Activated CD4-positive, alpha-beta memory T cell treated with anti-CD3 and anti-CD28 coated beads for 36 hours (primary cell): ENCODE measurements around the gene CC2D2B. TPM values are rescaled to one million over a fixed set of nuclear protein-coding genes. Genes with fewer than 3 reads are reported as not detected.
"Not testable (repeated sequence)": the region's sequence is repeated elsewhere in the genome, so short reads cannot be mapped to it uniquely, and the experiment has no call there.

Experiments
- CTCF ChIA-PET: fragments of 350-600 bp; sonication (Branson Sonifier 250); formaldehyde crosslinking; loops from one replicate; lab custom pipeline; 2021; ENCODE audit warnings: antibody characterized with exemption, inconsistent platforms; lab: Charles Lee
- POLR2A ChIA-PET: fragments of 350-600 bp; sonication (Branson Sonifier 250); formaldehyde crosslinking; loops from one replicate; lab custom pipeline; 2021; ENCODE audit warnings: antibody characterized with exemption; lab: Charles Lee
- DNase-seq: peaks from one replicate; pipeline ENCODE4 v3.0.0-alpha.2; 2020
- H3K27ac Mint-ChIP-seq: one replicate; pipeline ENCODE4 v1.8.0; 2021; ENCODE audit warnings: mixed read lengths
- H3K27me3 Mint-ChIP-seq: one replicate; pipeline ENCODE4 v1.8.0; 2021; ENCODE audit warnings: mixed read lengths
- H3K36me3 Mint-ChIP-seq: one replicate; pipeline ENCODE4 v1.8.0; 2021; ENCODE audit warnings: mixed read lengths
- H3K4me1 Mint-ChIP-seq: one replicate; pipeline ENCODE4 v1.8.0; 2021; ENCODE audit warnings: low read depth, mixed read lengths
- H3K4me3 Mint-ChIP-seq: one replicate; pipeline ENCODE4 v1.8.0; 2021; ENCODE audit warnings: mild to moderate bottlenecking, mixed read lengths
- H3K9me3 Mint-ChIP-seq: one replicate; pipeline ENCODE4 v1.8.0; 2021; ENCODE audit warnings: mixed read lengths
- intact Hi-C: fragments of 100-400 bp; cut with micrococcal nuclease; formaldehyde crosslinking; loops from one replicate; pipeline ENCODE4 v1.15.1; 2023
- total RNA-seq, 2 experiments: library from RNA; stranded (reverse); gene quantifications; one replicate each; pipeline ENCODE4 v1.2.3, GENCODE V29; 2021

The CC2D2B gene
- total RNA-seq, 2 experiments from 2014 or later = 0.15 TPM; not detected in 1

- POLR2A ChIA-PET, H3K9me3 Mint-ChIP-seq, intact Hi-C loops, CTCF ChIA-PET, H3K4me1 Mint-ChIP-seq, H3K27ac Mint-ChIP-seq, H3K4me3 Mint-ChIP-seq, DNase-seq, H3K36me3 Mint-ChIP-seq: not testable (repeated sequence)
- H3K27me3 Mint-ChIP-seq = peaks cover 15% of the 10 kb centered on the region
These were observed 8.3 kb downstream of the CC2D2B start for GRCh38 chr10:95916039-95916438.

- Mint-ChIP-seq H3K36me3 (no peaks in the 10 kb centered on the region), H3K27me3 (peaks cover 10% of the 10 kb centered on the region), H3K4me1 (no peaks in the 10 kb centered on the region), H3K27ac (no peak overlapping the region), H3K9me3 (no peaks in the 10 kb centered on the region), H3K4me3 (no peak overlapping the region)
- no peak for DNase-seq
- intact Hi-C loops = no loop called here
- CTCF ChIA-PET = no interaction called here
- POLR2A ChIA-PET = no interaction called here
These were observed 13.1 kb downstream of the CC2D2B start for GRCh38 chr10:95920798-95921426.

- no peaks in the 10 kb centered on the region for H3K36me3 Mint-ChIP-seq
- ChIA-PET CTCF (no interaction called here), POLR2A (no interaction called here)
- DNase-seq = no peak
- intact Hi-C loops = no loop called here
- no peak overlapping the region for H3K27ac Mint-ChIP-seq
- H3K9me3 Mint-ChIP-seq = no peaks in the 10 kb centered on the region
- H3K4me3 Mint-ChIP-seq = no peak overlapping the region
- H3K27me3 Mint-ChIP-seq = peaks cover 3% of the 10 kb centered on the region
- H3K4me1 Mint-ChIP-seq = no peaks in the 10 kb centered on the region
These were observed 17.3 kb downstream of the CC2D2B start for GRCh38 chr10:95925033-95925432.

- DNase-seq = no peak
- no peak overlapping the region for H3K4me3 Mint-ChIP-seq
- CTCF ChIA-PET = no interaction called here
- H3K27me3 Mint-ChIP-seq = peaks cover 10% of the 10 kb centered on the region
- no peaks in the 10 kb centered on the region for H3K4me1 Mint-ChIP-seq
- intact Hi-C loops = no loop called here
- H3K36me3 Mint-ChIP-seq = peaks cover 13% of the 10 kb centered on the region
- H3K9me3 Mint-ChIP-seq = peaks cover 14% of the 10 kb centered on the region
- POLR2A ChIA-PET = no interaction called here
- no peak overlapping the region for H3K27ac Mint-ChIP-seq
These were observed 27.7 kb downstream of the CC2D2B start for GRCh38 chr10:95935429-95935828.

- ChIA-PET CTCF (no interaction called here), POLR2A (no interaction called here)
- Mint-ChIP-seq H3K4me1 (no peaks in the 10 kb centered on the region), H3K4me3 (no peak overlapping the region), H3K27ac (no peak overlapping the region), H3K9me3 (peaks cover 11% of the 10 kb centered on the region), H3K27me3 (peaks cover 3% of the 10 kb centered on the region), H3K36me3 (peaks cover 8% of the 10 kb centered on the region)
- DNase-seq = no peak
- intact Hi-C loops = no loop called here
These were observed 33.3 kb downstream of the CC2D2B start for GRCh38 chr10:95941115-95941514.

GRCh38 chr10:95963202-95963990, 55.6 kb downstream of the CC2D2B start:
- H3K27me3 Mint-ChIP-seq = no peaks in the 10 kb centered on the region

GRCh38 chr10:95963991-95964389, 56.2 kb downstream of the CC2D2B start:
- no peak for DNase-seq
- peak overlapping the region; percentile 67 for H3K27ac Mint-ChIP-seq
- H3K4me3 Mint-ChIP-seq = no peak overlapping the region
- intact Hi-C loops = no loop called here
- CTCF ChIA-PET = interaction anchor here (1.1 kb wide), 1 partner anchor 270 kb away, joined by 3 read pairs; the partner anchor contains the start of gene TCTN3
- peaks cover 12% of the 10 kb centered on the region for H3K9me3 Mint-ChIP-seq
- H3K27me3 Mint-ChIP-seq = no peaks in the 10 kb centered on the region
- POLR2A ChIA-PET = no interaction called here
- H3K4me1 Mint-ChIP-seq = peaks cover 19% of the 10 kb centered on the region
- peaks cover 2% of the 10 kb centered on the region for H3K36me3 Mint-ChIP-seq

More at GRCh38 chr10:95963202-95963990, 55.6 kb downstream of the CC2D2B start:
- H3K9me3 Mint-ChIP-seq = peaks cover 18% of the 10 kb centered on the region
- DNase-seq = no peak
- CTCF ChIA-PET = interaction anchor here (0.6 to 1.3 kb wide), 4 partner anchors 41 to 270 kb away, joined by 3 to 4 read pairs (median 3); partner anchors contain the start of gene TCTN3
- peaks cover 8% of the 10 kb centered on the region for H3K36me3 Mint-ChIP-seq
- intact Hi-C loops = no loop called here
- POLR2A ChIA-PET = no interaction called here
- H3K4me1 Mint-ChIP-seq = peaks cover 19% of the 10 kb centered on the region
- H3K4me3 Mint-ChIP-seq = no peak overlapping the region
- H3K27ac Mint-ChIP-seq = peak overlapping the region; percentile 67

GRCh38 chr10:95964756-95965155, 57.0 kb downstream of the CC2D2B start:
- H3K4me3 Mint-ChIP-seq = no peak overlapping the region
- ChIA-PET CTCF (no interaction called here), POLR2A (no interaction called here)
- intact Hi-C loops = no loop called here
- no peak overlapping the region for H3K27ac Mint-ChIP-seq
- peaks cover 19% of the 10 kb centered on the region for H3K4me1 Mint-ChIP-seq
- H3K9me3 Mint-ChIP-seq = peaks cover 7% of the 10 kb centered on the region
- no peaks in the 10 kb centered on the region for H3K27me3 Mint-ChIP-seq
- DNase-seq = no peak
- peaks cover 2% of the 10 kb centered on the region for H3K36me3 Mint-ChIP-seq

- intact Hi-C loops = no loop called here
- DNase-seq = no peak
- Mint-ChIP-seq H3K27ac (no peak overlapping the region), H3K36me3 (no peaks in the 10 kb centered on the region), H3K9me3 (no peaks in the 10 kb centered on the region), H3K4me1 (no peaks in the 10 kb centered on the region), H3K4me3 (no peak overlapping the region), H3K27me3 (no peaks in the 10 kb centered on the region)
- CTCF ChIA-PET = no interaction called here
- POLR2A ChIA-PET = no interaction called here
These were observed 68.8 kb downstream of the CC2D2B start for GRCh38 chr10:95976362-95977229.

GRCh38 chr10:95982200-95982599, 74.4 kb downstream of the CC2D2B start:
- Mint-ChIP-seq H3K27me3 (peaks cover 2% of the 10 kb centered on the region), H3K4me1 (no peaks in the 10 kb centered on the region), H3K4me3 (no peak overlapping the region), H3K27ac (no peak overlapping the region), H3K36me3 (no peaks in the 10 kb centered on the region), H3K9me3 (no peaks in the 10 kb centered on the region)
- ChIA-PET CTCF (interaction anchor here (0.6 kb wide), 1 partner anchor 17 kb away, joined by 4 read pairs; no protein-coding TSS in a partner anchor), POLR2A (no interaction called here)
- no peak for DNase-seq
- intact Hi-C loops = no loop called here

- ChIA-PET POLR2A (no interaction called here), CTCF (no interaction called here)
- no peaks in the 10 kb centered on the region for H3K9me3 Mint-ChIP-seq
- intact Hi-C loops = no loop called here
- no peak for DNase-seq
- peaks cover 2% of the 10 kb centered on the region for H3K27me3 Mint-ChIP-seq
- no peak overlapping the region for H3K4me3 Mint-ChIP-seq
- no peaks in the 10 kb centered on the region for H3K36me3 Mint-ChIP-seq
- no peaks in the 10 kb centered on the region for H3K4me1 Mint-ChIP-seq
- no peak overlapping the region for H3K27ac Mint-ChIP-seq
These were observed 80.1 kb downstream of the CC2D2B start for GRCh38 chr10:95987685-95988426.
